ENCODE results near the gene UNC13D.

UNC13D gene

GRCh38 chr17:75795820-75796607 is 48.2 kb downstream of the UNC13D start:
- no peak for DNase-seq

- DNase-seq, result no peak
Measured at GRCh38 chr17:75793460-75793859, 50.7 kb downstream of the UNC13D start.

DNA sequence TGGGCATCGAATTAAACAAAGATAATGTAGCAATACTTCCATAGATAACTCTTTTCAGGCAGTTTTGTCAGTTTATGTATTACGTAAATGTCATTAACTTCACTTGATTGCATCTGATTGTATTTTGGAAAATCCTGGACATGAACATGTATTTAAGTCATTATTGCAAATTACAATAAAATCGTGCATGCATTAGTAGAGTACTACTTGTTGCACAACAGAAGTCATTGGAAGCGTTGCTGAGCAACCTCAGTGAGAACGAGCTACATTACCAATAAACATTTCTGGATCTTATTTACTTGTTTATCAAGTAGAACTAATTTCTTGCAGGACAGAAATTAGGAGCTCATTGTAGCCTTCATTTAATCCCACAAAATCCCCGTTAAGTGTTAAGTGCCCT is 53.0 kb downstream of the UNC13D start:
- no peak for DNase-seq

DNA sequence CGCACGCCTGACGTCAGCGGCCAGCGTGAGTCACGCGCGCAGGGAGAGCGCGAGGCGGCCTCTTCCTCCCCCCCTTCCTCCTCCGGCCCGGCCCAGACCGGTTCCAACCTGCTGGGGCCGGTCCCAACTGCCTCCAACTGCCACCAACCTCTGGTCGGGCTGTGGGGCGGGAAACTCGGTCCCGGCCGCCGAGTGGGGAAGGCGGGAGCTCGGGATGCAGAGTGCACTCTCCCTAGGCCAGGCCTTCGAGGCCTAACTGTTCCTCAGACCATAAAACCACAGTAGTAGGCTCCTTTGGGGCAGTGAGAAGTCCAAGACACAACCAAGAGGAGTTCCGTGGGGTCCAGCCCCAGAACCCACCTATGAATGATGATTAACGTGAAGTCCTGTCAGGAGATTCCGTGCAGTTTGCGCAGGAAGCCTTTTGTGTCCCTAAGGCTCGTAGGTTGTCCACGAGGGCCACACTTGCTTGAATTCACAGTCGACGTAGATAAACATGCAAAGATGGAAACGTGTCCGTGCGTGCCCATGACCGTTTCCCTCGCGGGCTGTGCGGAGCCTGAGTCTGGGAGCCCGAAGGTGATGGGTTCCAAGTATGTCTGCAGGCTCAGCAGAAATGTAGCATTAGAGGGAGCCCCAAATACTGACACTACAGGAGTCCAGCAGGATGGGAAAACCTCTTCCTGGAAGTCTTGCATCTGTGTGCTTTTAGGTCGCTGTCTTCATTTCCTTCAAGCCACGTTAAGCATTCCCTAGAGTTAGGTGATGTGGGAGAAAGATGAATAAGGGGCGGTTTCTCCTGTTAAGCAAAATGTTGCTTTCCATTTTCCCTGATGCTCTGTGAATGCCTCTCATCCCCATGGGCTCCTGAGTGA is 59.0 kb downstream of the UNC13D start:
- peak; percentile 96 to 97 (median 96) for DNase-seq

- peak; percentile 98 to 100 (median 99) for DNase-seq
Measured at GRCh38 chr17:75784473-75785015, 59.7 kb downstream of the UNC13D start, which contains the start of gene UNK. Gene UNK, plus strand, starts transcription at chr17:75784806. Its CDS starts 75 bp downstream, at chr17:75784881.

DNA sequence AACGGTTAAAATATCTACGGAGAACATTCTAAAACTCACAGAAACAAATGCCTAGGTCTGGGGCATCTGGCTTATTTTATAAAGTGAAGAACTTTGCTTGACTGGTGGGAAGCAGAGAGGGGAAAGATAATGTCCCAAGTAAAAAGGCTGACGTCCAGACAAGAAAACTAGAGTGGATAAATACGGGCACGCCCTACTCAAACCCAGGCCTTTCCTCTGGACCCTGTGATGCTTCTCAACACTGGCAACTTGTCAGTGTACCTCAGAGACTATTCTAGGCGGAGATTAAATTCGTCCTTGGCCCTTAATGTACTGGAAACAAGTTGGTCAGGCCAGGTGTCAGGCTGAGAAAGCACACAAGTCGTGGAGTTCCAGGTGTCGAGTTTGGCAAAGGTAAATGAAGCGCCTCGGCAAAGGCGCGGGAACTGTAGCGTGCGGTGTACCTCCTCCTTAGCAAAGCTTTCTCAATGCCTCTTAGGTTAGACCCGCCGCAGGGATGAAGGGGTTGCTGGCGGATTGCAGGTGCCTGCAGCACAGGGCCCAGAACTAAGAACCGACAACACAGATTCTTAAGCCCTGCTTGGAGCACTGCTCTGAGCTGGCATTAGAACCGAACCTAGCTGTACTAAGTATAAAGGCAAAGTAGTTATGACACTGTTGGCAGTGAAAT is 60.3 kb downstream of the UNC13D start:
- no peak for DNase-seq

GRCh38 chr17:75783069-75783783 is 61.0 kb downstream of the UNC13D start:
- DNase-seq, result peak; percentile 64 to 96 (median 81)

DNA sequence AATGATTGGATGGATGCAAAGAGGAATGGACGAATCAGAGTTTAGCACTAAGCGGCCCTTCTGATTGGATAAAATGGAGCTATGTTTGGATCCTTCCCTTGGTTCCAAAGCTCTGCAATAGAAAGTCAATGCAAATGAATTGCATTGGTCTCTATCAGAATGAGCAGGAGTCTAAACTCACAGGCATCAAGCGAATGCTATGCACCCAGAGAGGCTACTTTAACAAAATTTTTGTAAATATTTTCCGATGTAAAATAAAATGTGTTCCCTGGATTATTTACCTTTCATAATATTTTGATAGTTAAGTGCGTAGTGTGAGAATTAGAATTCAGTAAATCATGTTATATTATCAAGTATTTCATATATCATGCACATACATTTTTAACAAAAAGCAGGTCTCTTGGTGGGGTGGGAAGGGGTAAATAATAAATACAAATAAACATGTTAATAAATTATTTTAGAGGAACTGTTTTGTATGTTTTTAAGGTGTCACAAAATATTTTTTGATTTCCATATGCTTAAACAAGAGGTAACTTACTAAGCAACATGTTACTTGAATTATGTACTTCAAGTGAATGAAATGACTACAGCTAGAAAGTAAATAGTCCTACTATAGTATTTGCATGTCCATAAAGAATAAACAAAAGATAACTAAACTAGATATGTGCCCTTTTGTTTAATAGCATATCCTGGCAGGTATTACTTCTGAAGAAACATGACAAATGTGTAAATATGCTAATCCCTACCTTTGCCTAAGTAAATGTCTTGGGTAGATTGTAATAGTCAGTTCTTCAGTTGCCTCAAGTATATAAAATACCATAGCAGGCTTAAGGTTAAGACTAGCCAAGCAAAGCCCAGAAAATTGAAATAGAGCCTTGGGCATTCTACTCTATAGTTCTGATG is 64.0 kb downstream of the UNC13D start:
- no peak for DNase-seq

GRCh38 chr17:75779250-75779986 is 64.8 kb downstream of the UNC13D start:
- peak; percentile 98 to 100 (median 99) for DNase-seq

DNA sequence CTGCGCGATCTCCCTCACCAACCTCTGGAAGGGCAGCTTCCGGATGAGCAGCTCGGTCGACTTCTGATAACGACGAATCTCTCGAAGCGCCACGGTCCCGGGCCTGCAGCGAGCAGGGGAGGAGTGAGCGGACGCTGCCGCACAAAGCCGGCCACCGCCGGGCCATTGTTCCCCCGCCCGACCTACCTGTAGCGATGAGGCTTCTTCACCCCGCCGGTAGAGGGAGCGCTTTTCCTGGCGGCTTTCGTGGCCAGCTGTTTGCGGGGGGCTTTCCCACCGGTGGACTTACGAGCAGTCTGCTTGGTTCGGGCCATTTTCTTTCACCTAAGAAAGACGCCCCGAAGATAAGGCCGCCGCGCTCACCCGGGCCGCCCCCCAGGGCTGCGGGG is 65.3 kb downstream of the UNC13D start:
- peak in 3 of 4 experiments; percentile 63 to 76 (median 67) for DNase-seq

DNA sequence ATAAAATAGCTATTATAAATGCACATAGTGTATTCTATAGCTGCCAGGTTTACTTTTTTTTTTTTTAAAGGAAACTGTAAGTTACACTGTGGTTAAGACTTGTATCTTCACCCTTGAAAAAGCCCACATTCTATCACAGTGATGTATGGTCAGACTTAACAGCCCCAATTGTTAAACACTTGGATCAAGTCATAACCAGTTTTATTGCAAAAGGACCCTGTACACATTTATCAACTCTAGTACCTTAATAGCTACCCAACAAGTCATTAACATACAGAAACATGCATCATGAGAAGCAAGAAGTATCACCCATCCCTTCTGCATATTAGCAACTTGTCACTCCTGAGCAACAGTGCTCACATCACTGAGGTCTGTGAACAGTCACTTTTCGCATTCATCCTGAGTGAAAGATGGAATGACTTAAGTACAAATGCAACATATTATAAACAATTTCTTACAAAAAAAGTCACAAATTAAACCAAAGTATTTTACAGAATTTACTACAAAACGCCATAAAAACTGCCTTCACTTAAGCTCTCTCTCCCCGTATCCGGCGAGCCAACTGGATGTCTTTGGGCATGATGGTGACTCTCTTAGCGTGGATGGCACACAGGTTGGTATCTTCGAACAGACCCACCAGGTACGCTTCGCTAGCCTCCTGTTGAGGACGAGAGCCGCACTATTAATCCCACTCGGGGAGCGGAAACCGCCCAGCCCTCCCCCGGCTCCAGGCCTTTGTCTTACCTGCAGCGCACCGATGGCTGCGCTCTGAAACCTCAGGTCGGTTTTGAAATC is 65.9 kb downstream of the UNC13D start:
- peak in 1 of 4 experiments; percentile 27 for DNase-seq

GRCh38 chr17:75777296-75777922 is 66.8 kb downstream of the UNC13D start:
- DNase-seq, result no peak
